ENCODE results near the gene PWWP2B. TPM values are rescaled to one million over a fixed set of nuclear protein-coding genes. Genes with fewer than 3 reads are reported as not detected.

The PWWP2B gene
- total RNA-seq, 1 donor from 2014 or later = 27.1 TPM

- no peak overlapping the region for H3K4me3 ChIP-seq (ENCODE audit: low read depth, low read length)
- DNase-seq (ENCODE audit: low read depth) = no peak
- no peaks in the 10 kb centered on the region for H3K27me3 ChIP-seq (ENCODE audit: control insufficient read depth, insufficient read depth, low read length)
- no peaks in the 10 kb centered on the region for H3K36me3 ChIP-seq (ENCODE audit: control insufficient read depth, insufficient read depth, low read length)
- no peak for TF ChIP-seq CTCF (IDR thresholded peaks at IDR 0.05; ENCODE audit: insufficient read depth, low read length, poor library complexity, severe bottlenecking)
Observed at GRCh38 chr10:132366006-132366405, 31.0 kb upstream of the PWWP2B start.

GRCh38 chr10:132366499-132366898 lies 30.5 kb upstream of the PWWP2B start:
- H3K27me3 ChIP-seq (ENCODE audit: control insufficient read depth, insufficient read depth, low read length) = no peaks in the 10 kb centered on the region
- H3K4me3 ChIP-seq (ENCODE audit: low read depth, low read length) = no peak overlapping the region
- no peak for TF ChIP-seq CTCF (IDR thresholded peaks at IDR 0.05; ENCODE audit: insufficient read depth, low read length, poor library complexity, severe bottlenecking)
- DNase-seq (ENCODE audit: low read depth) = no peak
- H3K36me3 ChIP-seq (ENCODE audit: control insufficient read depth, insufficient read depth, low read length) = no peaks in the 10 kb centered on the region

GRCh38 chr10:132368391-132368790 lies 28.6 kb upstream of the PWWP2B start:
- Histone ChIP-seq H3K36me3 (ENCODE audit: control insufficient read depth, insufficient read depth, low read length) (no peaks in the 10 kb centered on the region), H3K27me3 (ENCODE audit: control insufficient read depth, insufficient read depth, low read length) (no peaks in the 10 kb centered on the region), H3K4me3 (ENCODE audit: low read depth, low read length) (no peak overlapping the region)
- no peak for TF ChIP-seq CTCF (IDR thresholded peaks at IDR 0.05; ENCODE audit: insufficient read depth, low read length, poor library complexity, severe bottlenecking)
- no peak for DNase-seq (ENCODE audit: low read depth)

- Histone ChIP-seq H3K4me3 (ENCODE audit: low read depth, low read length) (no peak overlapping the region), H3K27me3 (ENCODE audit: control insufficient read depth, insufficient read depth, low read length) (no peaks in the 10 kb centered on the region), H3K36me3 (ENCODE audit: control insufficient read depth, insufficient read depth, low read length) (no peaks in the 10 kb centered on the region)
- no peak for TF ChIP-seq CTCF (IDR thresholded peaks at IDR 0.05; ENCODE audit: insufficient read depth, low read length, poor library complexity, severe bottlenecking)
- DNase-seq (ENCODE audit: low read depth) = no peak
Observed at GRCh38 chr10:132368881-132369635, 27.9 kb upstream of the PWWP2B start.

GRCh38 chr10:132369636-132370185 lies 27.3 kb upstream of the PWWP2B start:
- Histone ChIP-seq H3K27me3 (ENCODE audit: control insufficient read depth, insufficient read depth, low read length) (no peaks in the 10 kb centered on the region), H3K36me3 (ENCODE audit: control insufficient read depth, insufficient read depth, low read length) (no peaks in the 10 kb centered on the region), H3K4me3 (ENCODE audit: low read depth, low read length) (no peak overlapping the region)
- no peak for DNase-seq (ENCODE audit: low read depth)
- no peak for TF ChIP-seq CTCF (IDR thresholded peaks at IDR 0.05; ENCODE audit: insufficient read depth, low read length, poor library complexity, severe bottlenecking)

Data from kidney epithelial cell (primary cell).